GM21526 (cell line): ENCODE results near the gene MUC5B.

ENCODE experiments used
- ATAC-seq: cut with Tn5 transposase; IDR thresholded peaks from one replicate; pipeline ENCODE4 v1.9.1; 2021; ENCODE audit warnings: moderate library complexity; ENCODE audit not compliant: unreplicated experiment, low FRiP score

Gene MUC5B

DNA sequence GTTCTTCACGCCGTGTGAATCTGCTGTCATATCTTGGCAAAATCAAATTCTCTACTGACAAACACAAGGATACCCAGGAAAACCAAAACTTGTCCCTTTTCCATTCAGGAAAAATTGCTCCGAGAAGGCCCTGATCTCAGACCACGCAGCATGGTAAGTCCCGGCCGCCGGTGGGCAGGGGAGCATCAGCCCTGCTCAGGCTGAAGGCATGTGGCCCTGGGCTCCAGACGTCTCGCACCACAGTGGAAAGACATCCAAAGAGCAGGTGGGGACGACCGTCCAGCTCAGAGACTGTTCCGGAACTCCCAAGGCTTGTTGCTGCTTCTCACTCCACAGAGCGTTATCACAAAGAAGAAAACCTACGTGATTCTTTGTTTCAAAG is 56.8 kb downstream of the MUC5B start:
- ATAC-seq = no peak

- no peak for ATAC-seq
Observed at GRCh38 chr11:1280116-1281035, 57.5 kb downstream of the MUC5B start.

DNA sequence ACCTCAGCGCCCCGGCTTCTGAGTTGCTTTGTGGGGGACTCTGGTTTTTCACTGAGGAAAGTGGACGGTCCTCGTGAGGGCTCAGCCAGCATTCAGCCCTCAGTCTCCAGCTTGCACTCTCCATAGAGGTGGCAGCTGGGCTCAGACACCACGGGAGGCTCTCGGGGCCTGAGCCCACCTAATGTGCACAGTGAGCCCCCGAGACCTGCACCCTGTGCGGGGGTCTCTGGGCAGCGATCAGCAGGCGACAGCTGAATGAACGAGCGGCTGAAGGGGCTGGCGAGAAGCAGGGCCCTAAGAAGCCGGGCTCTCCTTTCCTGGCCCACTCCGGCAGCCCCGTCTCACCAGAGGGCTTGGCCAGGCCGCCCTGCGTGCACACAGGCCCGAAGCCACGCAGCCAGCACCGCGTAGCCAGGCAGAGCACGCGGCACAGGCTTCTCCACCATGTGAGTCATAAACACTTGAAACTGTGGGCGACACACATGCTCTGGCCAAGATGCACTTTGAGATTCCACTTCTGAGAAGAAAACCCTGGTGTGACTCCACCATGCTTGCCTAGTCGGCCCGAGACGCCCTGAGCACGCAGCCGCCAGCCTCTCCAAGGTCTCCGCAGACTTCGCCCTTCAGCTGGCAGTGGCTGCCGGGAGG is 58.6 kb downstream of the MUC5B start:
- no peak for ATAC-seq

- no peak for ATAC-seq
Observed at GRCh38 chr11:1281974-1282365, 59.1 kb downstream of the MUC5B start.

DNA sequence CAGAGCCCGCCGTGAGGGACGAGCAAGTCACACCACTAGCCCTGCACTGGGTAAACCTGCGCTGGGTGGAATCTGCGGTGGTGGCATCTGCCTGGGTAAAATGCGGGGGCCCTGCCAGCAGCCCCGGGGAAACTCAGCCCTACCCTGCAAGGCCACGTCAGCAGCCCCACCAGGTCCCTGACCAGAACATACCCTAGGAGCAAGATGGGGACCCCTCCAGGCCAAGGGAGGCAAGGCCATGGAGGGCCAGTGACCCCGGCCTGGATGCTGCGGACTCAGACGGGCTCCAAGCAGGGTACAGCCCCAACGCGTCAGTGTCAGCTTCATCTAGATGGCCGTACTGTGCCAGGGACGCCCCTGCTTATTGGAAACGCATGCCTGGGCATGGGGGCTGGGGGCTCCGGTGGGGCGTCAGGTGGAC is 60.2 kb downstream of the MUC5B start:
- no peak for ATAC-seq

DNA sequence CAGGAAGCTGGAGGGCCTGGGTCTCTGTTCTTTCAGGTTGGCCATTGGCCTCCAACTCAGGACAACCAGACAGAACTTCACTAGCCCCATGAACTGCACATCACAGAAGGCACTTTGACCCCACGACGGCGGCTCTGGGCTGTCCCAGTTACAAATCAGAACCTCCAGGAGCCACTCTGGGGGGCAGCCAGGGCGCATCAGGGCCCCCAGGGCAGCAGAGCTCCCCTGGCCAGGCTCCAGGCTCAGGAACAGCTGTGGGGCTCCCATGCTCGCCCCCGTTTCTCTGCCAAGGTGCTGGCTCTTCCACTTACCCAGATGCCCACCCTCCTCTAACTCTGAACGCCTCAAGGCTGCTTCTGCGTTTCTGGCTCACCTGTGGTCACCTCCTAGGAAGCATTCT is 61.0 kb downstream of the MUC5B start:
- ATAC-seq = no peak

- ATAC-seq = no peak
Observed at GRCh38 chr11:1285316-1285744, 62.5 kb downstream of the MUC5B start.

DNA sequence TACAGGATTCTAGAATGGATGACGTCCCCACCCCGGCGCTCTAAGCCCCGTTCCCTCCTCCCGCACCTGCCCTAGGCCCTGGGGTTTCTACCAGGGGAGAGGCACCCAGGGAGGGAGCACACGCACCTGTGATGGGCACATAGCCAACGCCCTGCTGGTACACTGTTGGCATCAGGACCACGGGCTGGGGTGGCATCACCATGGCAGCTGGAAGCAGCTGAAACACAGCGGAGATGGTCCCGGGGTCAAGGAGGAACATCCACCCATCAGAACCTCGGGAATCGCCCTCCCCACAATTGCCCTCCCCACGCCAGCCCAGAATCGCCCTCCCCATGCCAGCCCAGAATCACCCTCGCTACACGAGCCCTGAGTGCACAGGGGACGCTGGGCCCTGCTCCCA is 63.0 kb downstream of the MUC5B start:
- no peak for ATAC-seq

GRCh38 chr11:1287928-1288327 is 65.1 kb downstream of the MUC5B start:
- no peak for ATAC-seq

DNA sequence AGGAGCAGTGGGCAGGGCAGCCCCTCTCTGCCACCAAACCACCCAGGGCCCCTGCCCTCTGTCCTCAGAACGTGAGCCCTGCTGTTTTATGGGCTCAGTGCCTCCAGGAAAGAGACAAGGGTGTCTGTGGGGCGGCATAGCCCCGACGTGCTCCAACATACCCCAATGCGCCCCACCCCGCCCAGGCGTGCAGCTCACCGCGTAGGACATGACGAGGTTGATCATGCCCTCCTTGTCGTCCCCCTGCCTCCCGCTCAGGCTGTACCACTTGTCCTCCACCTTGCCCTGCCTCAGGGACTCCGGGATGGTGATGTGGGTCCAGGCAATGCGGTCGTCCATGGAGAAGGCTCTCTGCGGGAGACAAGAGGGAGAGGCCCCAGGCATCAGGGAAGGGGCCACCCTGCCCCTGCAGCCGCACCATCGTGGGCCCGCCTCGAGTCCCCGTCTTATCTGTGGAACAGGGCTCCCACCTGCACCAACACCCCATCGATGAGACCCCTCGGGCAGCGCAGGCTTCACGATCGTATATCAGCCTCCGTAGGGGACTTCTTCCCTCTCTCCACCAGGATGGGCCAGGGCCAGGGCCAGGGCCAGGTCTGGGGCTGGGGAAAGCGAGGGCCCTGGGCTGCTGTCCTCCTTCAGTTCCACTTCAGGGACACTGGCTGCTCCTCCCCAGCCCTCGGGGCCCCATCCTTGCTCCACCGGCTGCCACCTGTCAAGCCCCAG is 65.7 kb downstream of the MUC5B start:
- no peak for ATAC-seq

DNA sequence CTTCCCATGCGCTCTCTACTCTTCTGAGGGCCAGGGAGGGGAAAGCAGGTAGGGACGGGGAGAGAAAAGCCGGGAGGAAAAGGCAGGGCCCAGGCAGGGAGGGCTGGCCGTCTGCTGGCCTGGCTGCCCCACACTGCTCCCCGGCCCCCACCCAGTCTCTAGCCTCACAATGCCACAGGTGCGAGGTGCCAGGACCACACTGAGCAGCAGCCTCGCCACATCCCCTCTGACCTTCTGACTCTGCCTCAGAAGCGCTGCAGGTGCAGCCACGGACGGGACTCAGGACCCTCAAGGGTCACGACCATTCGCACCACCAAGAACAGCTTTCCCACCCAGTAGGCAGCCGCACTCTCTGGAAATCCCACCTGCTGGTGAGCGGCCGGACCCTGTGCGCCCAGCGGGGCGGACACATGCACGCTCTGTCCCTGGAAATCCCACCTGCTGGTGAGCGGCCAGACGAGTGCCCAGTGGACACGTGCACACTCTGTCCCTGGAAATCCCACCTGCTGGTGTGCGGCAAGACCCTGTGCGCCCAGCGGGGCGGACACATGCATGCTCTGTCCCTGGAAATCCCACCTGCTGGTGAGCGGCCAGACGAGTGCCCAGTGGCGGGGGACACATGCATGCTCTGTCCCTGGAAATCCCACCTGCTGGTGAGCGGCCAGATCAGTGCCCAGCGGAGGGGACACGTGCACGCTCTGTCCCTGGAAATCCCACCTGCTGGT is 66.5 kb downstream of the MUC5B start:
- ATAC-seq = no peak

DNA sequence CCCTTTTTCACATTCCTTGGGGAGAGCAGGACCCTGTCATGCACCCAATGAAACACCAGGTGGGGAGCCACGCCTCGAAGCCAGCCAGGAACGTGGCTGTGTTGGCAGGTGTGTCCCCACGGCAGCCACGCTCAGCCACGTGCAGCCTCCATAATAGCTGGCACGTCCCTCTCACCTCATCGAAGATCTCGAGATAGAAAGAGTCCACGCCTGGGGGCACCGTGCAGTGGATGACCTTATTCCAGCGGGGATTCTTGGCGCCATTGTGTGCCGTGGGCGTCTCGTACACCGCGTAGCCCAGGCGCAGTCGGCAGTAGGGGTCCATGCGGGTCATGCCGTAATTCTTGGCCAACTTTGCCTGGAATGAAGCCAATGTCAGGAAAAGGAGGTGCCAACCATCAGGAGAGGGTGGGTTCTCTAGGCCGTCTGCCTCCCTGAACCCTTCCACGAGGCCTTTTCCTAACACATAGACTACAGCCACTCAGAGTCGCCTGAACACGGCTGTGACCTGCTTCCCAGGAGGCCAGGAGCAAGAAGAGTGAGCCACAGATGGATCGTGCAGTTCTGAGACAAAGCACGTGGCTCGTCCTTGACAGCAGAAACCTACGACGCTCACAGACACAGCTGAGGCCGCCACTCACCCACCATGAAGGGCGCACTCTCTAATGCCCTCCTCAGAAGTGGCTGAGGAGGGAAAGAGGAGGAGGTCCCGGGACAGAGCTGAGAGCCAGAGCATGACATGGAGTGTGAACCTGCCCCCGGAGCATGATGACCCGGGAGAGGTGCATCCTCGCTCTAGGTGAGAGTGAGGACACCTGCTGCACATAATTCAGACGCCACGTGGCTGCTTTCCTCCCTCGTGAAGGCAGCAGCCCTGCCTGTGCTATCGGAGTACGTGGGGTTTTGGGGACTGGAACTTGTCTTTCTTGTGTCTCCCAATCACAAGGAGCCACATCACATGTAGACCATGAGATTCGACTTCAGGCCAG is 67.5 kb downstream of the MUC5B start:
- no peak for ATAC-seq

DNA sequence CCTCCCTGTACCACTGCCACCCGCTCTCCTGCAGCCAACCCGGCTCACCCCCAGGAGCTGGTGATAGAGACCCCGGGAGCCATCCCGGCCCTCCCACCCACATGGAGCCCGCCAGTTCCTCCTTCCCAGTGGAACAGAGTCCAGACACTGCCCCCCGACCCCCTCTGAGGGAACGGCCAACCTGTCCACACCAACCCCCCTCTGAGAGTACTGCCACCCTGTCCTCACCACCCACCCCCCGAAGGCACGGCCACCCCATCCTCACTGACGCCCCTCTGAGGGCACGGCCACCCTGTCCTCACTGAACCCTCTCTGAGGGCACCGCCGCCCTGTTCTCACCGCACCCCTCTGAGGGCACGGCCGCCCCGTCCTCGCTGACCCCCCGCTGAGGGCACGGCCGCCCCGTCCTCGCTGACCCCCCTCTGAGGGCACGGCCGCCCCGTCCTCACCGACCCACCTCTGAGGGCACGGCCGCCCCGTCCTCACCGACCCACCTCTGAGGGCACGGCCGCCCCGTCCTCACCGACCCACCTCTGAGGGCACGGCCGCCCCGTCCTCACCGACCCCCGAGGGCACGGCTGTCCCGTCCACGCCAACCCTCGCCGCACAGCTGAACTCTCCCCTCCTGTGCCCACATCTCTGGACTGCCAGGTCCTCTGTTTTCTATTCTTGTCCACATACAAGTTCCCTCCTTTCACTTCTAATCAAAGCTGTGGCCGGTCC is 68.6 kb downstream of the MUC5B start:
- no peak for ATAC-seq

DNA sequence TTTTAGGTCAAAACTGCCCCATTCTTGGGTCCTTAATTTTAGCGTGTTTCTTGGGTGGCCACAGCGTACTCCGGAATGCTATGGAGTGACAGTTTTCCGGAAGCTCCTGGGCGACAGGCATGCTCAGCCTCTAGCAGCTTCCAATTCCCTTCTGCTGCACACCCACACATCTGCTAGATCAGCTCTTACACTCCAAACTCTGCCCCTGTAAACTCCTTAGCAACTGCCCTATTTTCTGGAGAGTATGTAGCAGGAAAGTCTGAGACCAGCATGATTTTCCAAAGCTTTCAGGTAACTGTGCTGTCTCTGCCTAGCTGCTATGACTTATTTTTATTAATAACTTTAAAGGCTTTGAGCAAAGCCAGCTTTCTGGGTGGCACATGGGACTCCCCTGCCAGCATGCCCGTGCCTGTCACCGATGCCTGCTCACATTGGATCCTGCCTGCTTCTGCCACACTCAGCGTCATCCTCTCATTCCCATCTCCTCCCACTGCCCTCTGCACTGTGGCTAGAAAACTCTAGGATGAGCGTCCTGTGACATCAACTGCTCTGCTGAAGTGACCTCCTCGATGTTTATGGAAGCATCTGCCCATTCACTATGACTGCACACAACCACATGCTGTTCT is 69.3 kb downstream of the MUC5B start:
- ATAC-seq = no peak

GRCh38 chr11:1292644-1293618 is 70.1 kb downstream of the MUC5B start:
- ATAC-seq = no peak

GRCh38 chr11:1293619-1294015 is 70.8 kb downstream of the MUC5B start:
- ATAC-seq = no peak

DNA sequence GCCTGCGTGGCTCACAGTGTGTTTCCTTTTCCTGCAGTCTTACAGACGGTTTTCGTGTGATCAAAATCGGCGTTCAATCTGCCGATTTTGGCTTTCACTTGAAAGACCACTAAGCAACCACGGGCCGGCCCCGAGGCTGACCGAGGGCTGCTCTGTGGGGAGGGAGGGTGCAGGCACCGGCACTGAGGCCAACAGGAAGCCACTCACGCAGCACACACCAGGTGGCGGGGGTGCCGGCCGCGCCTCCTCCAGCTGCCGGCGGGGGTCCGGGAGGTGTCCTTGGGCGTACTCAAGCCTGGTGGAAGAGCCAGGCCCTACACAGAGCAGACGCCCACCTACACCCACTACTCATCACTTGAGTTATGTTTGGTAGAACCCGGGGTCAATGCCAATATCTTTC is 72.2 kb downstream of the MUC5B start:
- ATAC-seq = no peak
